Measurements from ENCODE around the gene CARS2.
A peak's percentile ranks its signal among the peaks of the same experiment; 100 is the strongest.

CARS2 gene

DNA sequence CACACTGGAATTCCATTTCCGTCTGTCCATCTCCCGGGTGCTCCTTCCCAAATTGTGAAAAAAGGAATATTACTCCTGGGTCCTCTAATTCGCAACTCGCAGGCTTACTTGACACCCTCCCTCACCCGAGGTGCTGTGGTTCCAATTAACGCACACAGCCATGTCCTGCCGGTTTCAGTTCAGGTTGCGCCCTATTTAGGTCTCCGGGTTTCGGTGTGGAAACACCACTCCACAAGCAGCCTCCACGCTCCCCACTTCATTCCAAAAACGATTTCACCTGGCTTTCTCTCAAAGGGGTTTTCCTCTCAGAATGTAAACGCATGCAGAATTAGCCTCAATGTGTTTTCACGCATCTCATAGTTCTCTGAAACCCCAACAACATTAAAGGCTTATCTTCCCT lies 52.6 kb downstream of the CARS2 start:
- DNase-seq: no peak

DNA sequence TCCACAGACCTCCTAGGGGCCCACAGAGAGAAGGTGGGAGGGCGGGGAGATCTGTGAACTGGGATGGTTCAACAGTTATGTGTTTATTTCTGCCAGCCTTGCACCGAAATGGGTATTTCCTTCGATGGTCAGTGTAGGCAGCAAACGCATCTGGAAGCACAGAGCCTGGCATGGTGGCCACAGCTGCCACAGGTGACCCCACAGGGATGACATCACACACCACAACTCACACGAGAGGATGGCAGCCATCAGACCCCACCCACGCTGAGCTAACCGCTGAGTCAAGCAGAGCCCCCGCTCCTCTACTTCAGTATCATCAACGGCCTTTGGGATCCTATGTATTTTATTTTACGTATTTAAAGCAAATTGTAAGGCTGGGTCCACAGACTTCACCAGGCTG lies 53.2 kb downstream of the CARS2 start:
- DNase-seq: no peak

DNA sequence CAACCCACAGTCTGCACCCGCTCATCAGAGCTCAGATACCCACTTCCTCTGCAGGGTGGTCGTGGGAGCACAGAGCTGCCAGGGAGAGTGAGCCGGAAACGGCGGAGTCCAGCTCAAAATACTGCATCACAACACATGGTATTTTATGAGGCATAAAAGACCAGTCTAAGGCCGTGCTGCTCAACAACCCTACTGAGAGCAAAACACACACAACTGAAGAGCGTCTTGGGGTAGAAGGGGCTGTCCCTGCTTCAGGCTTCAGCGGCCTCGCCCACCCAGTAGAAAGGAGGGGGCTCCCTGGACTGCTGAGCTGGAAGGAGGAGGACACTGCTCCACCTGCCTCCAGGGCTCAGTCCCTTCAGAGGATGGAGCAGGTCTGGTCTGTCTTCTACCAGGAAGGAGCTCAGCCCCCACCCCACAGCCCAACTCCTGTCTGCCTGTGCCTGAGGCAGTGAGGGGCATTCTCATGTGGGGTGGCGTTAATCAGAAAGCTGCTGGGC lies 53.6 kb downstream of the CARS2 start:
- no peak for DNase-seq

DNA sequence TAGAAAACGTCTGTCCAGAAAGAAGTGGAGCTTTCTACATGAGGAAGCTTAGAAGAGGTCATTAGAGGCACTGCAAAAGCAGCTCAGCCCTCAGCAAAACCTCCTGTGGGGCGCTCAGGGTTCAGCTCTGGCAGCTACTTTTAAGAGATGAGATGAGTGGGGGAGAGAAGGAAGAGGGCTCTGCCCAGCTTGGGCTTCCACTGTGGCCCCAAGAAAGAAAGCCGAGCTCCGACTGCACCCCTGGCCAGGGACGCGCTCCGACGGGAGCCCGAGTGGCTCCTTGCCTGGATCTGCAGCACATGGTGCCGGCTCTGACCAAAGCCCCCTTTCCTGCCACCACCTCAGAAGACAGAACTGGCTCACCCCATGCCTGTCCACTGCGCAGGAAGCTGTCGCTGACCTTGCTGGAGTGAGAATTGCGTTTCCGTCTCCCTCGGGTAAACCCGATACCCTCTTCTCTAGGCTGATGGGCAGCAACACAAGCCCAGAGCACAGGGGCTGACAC lies 54.1 kb downstream of the CARS2 start:
- no peak for DNase-seq

DNA sequence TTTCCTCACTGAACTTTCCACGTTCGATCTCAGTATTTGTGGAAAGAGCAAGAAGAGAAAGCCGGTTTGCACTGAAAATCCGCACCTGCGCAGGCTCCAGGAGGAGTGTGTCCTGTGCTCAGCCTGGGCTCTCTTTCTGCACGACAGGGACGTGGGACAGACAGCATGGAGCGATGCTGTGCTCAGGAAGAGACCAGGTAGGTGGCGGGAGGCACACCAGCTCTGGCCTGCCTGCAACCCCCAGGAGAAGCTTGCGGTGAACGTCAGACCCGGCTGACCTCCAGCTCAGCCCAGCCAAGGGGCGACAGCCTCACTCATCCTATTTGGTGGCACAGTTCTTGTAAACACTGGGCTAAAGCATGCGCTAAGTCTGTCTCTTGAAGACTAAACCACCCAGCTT lies 54.6 kb downstream of the CARS2 start:
- no peak for DNase-seq

DNA sequence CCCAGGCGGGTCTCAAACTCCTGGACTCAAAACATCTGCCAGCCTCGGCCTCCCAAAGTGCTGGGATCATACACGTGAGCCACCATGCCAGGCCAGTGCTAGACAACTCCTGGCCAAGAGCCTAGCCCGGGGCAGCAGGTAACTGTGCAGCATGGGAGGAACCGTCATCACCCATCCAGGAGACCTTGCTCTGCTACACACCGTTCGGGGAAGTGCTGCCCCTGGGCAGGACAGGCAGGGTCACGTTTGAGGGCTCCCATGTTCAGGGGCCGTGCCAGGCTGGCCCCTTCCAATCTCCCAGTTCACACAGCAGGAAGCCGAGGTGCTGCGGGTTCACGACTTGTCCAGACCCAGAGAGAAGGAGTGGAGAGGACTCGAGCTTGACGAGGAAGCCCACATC lies 55.5 kb downstream of the CARS2 start:
- DNase-seq: no peak

DNA sequence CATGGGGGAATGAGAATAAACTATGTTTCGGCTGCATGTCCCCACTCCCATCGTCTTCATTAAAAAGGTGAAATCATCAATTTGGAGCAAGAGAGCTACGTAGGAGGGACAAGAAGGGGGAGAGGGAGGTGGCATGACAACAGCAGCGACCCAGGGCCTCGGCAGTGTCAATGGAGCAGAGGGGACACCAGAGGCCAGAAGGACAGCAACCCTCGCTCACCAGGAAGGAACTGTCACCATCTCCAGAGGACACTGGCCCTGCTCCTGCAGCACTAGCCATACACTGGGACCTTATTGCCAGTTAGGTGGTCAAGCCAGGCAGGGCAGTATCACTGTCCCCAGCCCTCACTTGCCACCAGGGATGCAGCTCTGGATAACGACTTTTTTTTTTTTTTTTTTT lies 56.4 kb downstream of the CARS2 start:
- no peak for DNase-seq

DNA sequence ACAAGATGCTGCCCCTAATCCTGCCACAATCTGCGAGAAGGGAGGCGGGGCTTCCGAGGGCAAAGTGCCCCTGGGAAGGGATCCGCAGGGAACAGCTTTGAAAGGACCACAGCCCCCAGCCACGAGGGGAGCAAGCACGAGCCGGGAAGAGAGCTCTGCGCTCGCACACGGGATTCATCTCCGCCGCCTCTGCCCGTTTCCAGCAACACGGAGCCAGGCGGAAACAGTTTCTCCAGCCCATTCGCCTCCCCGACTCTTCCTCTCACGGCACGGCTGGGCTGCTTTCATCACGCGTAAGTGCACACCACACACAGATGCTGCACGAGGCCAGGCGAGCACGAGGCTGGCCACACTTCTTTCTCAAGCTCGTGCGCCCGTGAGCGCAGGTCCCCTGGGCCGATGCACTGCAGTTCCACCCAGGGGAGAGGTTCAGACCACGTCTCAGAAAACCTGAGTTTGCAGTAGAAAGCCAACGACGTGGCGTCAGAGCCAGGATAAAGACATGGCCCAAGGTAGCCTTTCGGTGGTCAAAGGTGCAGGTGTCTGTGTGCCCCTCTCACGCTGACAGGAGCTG lies 57.0 kb downstream of the CARS2 start:
- no peak for DNase-seq

DNA sequence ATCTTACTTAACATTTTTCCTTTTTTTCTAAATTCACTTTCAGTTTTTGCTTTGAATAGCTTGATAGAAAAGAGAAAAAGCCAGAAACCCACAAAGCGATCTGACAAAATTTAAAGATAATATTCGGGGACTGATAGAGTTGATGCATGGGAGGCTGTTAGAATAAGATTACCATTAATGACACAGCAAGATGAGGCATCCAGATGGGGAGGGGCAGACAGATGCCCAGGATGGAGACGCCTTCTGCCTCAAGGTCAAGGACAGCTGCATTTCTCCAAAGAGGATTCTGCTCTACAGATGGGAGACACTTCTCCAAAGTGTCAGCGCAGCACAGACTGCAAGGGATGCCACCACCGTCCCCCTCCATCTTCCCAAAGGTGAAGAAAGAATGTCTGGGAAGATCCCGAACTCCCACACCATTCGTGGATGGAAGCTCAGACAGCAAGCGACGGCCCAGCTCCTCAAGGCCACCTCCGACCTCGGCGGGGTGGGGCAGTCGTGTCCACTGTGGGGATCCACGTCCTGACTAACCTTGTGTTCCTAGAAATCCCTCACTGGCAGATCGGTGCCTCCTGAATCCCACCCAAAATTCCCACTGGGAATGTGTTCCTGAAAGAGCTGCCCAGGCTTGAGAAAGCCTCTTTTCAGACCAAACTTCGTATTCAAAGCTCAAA lies 57.6 kb downstream of the CARS2 start:
- no peak for DNase-seq

DNA sequence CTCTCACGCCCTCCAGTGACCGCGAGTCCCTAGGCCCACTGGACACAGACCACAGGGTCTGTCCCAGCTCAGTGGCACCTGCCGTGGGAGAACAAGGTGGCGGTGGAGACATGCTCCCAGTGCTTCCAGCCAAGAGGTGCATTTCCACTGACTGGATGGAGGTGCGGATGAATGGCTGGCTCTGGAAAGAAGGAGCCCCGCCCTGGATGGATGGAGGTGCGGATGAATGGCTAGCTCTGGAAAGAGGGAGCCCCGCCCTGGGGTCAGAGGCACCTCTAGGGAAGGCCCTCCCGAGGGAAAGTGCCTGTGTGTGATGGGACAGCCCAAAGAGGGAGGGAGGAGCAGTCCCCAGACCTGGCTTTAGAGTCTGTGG lies 58.6 kb downstream of the CARS2 start:
- DNase-seq: no peak

DNA sequence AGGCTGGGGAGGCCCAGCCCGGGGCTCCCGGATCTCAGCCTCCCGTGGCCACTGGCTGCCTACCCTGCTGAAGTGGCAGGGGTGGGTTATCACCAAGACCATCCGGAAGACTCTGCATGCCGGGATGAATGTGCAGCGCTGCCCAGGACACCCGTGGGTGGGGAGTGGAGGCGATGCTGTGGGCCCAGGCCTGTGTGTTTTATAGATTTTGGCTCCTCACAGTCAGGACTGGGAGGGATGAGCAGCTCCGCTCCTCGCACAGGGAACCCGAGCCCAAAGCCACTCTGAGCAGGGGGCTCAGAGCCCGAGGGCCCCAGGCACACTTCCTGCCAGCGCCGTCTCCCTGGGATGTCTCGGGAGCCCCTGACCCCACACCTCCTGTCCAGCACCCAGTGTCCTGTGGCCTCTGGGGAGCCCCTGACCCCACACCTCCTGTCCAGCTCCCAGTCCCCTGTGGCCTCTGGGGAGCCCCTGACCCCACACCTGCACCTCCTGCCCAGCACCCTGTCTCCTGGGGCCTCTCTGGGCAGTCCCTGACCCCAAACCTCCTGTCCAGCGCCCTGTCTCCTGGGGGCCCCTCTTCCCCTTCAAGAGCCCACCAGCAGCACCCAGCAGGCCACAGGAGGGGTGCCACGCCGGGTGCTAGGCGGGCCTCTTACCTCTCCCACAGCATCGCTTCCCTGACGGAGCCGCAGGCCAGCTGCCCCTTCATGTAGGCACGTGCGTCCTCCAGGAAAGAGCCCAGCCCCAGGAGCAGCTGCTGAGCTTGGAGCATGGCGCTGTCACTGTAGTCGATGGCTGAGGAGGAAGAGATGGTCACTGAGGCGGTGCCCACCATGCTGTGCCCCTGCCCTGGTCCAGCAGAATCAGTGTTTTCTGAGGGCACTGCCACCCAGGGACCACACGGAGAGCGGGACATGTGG lies 59.2 kb downstream of the CARS2 start:
- no peak for DNase-seq

DNA sequence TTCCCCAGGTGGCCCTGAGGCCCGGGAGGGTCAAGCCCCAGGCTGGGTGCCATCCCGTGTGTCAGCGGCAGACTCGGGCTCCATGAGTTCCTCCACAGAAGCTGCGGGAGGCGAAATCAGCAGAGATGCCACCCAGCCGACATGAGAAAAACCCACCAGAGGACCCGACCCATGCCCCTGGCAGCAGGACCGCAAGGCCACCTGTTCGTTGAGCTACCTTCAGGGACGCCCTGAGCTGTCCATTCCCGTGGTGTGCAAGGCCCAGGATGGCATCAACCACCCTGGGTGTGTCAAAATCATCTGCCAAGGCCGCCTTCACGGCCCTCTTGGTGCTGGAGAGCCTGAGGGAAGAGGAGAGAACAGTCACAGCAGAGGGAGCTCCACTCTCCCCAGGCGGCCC lies 60.2 kb downstream of the CARS2 start:
- DNase-seq: no peak

DNA sequence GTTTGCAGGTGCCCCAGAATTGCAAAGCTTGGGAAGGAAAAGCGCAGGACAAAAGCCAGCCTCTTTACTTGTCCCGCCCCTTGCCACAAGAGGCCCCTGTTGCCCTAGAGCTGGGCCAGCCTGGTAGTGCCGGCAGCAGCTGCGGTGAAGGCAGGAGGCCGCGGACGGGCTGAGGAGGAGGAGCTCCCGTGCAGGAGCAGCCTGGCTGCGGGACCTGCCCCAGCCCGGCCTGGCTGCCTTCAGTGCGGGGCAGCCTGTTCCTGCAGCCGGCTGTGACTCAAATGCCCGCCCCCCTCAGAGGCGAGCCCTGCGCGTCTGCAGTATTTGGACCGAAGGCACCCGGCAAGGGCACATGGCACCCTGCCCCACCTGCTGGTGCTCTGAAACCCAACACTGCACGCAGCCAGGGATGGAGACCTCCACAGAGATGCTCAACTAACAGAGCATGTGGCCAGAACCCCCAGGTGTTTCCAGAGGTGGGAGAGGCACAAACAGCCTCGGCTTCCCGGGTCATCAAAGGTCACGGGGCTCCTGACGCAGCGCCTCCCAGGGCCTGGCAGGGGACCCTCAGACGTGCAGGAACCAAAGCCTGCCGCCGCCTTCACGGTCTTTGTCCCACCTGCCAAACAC lies 60.9 kb downstream of the CARS2 start:
- peak in 44 of 56 donors; percentile 13 to 75 (median 42) for DNase-seq

DNA sequence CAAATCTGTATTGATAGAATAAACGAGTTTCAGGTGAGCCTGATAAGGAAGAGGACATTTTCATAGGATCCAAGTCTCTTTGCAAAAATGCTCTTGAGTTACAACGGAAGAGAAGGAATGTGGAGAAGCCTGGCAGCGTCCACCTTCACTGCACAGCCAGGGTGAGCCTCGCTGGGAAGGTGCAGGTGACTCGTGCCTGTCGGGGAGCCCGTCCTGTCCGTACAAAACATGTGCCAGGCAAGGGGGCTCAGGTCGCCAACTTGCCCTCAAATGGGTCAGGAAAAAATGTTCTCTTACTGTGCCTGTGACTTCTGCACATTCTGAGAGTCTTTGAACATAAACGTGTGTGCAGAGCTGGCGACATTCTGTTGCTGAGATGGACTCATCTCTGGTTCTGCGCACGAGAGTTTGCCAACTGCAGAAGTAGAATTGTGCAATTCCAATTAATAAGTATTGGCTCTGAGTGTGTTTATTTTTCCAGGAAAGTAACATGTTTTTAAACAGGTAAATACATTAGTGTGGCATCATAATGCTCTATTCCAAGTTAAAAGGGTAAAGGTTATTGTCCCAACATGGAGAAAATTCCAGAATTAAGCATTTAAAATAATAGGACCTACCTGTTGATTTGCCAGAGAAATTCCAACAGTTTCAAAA lies 62.0 kb downstream of the CARS2 start:
- no peak for DNase-seq

DNA sequence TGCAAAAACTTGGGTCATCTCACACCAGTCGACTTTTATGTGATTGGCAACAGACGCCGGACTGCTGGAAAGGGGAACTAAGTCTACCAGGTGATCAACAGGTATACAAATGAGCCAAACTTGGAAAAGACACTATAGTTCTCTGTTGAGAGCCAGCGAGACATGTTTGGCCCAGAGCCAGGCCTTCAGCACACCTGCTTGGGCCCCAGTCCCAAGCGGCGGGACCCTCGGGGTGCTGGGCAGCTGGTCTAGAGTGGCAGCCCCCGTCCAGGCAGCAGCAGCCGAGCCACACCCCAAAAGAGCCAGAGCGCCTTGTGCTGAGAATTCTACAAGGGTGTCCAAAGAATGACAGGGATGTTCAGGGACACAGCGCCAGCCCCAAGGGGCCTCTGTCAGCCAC lies 62.6 kb downstream of the CARS2 start:
- DNase-seq: no peak

DNA sequence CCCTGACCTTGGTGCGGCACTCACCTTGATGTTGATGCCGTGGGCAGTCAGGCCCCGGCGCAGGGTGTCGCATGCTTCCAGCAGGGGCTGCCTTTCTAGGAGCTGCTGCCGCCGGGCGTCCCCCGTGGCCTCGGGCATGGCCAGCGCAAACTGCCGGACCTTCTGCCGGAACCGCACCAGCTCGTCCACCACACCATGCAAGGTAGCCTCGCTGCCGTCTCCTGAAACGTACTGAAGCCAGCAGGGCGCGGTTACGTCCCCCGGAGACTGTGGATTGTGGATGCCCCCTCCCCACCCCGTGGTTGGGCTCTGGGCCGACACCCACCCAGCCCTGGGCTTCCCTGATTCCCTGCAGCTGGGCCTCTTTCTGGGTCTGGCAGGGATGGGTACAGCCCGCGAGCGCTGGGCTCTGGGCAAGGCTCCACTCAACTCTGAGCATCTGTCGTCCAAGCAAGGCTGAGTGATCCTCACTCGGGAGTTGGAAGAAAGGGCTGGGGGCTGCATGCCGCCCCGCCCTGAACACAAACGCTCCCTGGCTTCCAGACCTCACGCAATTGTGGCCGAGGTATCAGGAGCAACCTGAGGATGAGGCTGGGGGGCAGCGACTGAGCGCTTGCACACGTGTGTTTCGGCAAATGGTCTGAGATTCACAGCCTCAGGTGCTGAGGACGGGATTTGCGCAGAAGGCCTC lies 63.5 kb downstream of the CARS2 start:
- no peak for DNase-seq

DNA sequence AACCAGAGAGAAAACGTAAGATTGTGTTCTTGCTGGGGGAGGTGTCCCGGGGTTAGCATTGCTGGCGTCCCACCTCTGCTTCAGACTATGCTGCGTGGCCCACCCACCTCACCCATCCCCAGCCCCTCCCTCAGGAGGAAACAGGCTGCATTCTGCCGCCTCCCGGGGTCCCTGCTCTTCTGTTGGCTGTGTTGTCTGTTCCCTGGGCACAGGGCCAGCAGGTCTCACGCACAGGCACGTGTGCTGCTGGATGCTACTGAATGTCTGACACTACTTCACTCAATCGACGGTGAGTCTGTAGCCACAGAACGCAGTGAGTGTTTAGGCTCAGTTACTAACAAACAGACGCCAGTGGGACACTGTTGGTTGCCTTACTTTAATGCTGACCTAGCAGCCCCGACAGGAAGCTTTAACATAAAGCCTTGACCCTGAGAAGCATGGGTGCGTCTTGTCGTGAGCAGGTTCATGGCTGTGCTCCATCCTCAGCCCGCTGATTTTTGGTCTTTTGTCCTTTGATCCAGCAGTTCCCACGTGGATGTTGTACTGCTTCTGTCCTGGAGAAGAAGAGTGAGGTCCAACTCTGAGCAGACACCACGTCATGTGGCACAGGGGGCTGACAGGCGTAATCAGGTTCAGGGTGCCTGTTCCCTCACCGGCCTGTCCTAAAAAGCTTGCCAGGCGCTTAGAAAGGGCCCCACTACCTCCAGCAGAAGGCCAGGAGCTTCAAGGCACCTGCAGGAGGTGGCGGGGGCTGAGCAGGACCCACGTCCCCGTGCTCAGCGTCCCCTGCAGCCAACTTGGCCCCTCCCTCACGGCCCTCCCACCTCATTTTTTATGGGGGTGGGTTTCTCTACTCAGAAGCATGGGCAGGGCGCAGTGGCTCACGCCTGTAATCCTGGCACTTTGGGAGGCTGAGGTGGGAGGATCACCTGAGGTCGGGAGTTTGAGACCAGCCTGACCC lies 64.6 kb downstream of the CARS2 start:
- no peak for DNase-seq

DNA sequence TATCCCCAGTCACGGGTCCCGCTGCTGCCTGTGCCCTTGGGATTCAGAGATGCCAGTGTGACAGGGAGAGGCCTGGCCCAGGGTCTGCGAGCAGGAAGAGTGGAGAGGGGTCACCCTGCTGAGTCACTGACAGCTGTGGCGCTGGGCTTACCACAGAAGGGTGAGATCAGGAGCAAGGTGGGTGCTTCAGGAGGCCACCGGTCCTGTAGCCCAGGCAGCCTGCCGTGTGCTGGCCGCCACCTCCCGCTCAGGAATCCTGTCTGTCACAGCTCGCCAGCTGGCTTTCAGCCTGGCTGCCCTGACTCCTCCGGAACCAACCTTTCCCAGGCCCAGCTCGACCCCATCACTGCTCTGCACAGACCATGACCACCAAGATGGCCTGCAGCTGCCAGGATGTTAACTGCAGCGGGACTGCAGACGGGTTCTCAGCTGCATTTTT lies 65.3 kb downstream of the CARS2 start:
- no peak for DNase-seq

DNA sequence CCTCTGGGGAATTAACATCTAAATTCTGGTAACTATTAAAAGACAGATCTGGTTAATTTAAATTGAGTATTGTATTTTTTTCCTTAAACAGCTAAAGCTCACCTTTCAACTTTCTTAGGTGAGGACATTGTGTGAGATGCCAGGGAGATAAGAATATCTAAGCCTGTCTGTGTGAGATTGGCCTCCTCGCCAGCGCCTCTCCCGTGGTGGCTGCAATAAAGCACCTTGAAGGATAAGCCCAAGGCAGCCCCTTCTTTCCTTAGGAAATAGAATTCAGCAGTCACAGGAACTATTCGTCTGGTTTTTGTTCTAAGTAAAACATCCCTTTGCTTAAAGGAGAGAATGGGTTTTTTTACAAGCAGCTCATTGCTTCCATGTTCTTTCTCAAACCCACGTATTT lies 66.0 kb downstream of the CARS2 start:
- no peak for DNase-seq

Data from nucleus accumbens (tissue), 56 donors.